ENCODE results near the gene SRGAP2C. TPM values are rescaled to one million over a fixed set of nuclear protein-coding genes. Genes with fewer than 3 reads are reported as not detected.
"Not testable (repeated sequence)": the region's sequence is repeated elsewhere in the genome, so short reads cannot be mapped to it uniquely, and the experiment has no call there.

The SRGAP2C gene
- total RNA-seq, 4 donors from 2014 or later, result 2.5 to 6.0 (median 3.5) TPM

DNA sequence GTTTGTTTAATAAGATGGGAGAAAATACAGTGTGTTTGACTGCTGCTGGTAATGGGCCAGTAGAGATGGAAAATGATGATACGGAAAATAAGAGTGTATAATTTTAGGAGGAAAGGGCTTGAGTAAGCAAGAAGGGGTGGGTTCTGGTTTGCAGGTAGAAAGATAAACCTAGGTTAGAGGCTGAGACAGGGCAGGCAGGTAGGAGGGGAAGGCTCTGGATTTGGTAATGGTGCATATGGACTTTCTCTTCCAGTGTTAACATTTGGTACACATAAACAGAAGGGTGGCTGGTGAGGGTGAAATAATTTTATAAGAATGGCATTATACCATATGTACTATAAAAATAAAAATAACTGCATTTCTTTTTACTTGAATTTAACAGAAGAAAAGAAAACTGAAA is 84.5 kb downstream of the SRGAP2C start:
- H3K36me3 ChIP-seq; H3K4me1 ChIP-seq; H3K27me3 ChIP-seq; intact Hi-C loops (cut with DNase I; ENCODE audit: low total_unique reads); DNase-seq; H3K27ac ChIP-seq; H3K9me3 ChIP-seq; H3K4me3 ChIP-seq; in situ Hi-C loops (cut with MboI; ENCODE audit: low sequenced_read_pairs in 4 of 4); ATAC-seq: not testable (repeated sequence)

DNA sequence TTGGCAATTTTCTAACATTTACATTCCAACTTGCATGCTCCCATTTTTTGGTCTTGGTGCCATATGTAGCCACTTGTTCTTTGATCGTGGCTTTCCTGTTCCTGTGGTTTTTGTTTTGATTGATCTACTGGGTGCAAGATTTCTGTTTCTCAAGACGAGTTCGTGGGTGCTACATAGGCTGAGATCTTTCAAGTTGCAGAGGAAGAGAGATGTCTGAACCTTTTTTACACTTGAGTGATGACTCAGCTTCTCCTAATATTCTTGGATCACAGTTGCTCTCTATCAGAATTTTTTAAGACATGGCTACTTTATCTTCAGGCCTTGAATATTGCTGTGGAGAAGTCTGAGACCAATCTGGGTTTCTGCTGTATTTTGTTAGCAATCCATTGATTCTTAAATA is 85.2 kb downstream of the SRGAP2C start:
- ATAC-seq; H3K36me3 ChIP-seq; H3K4me3 ChIP-seq; H3K27ac ChIP-seq; H3K27me3 ChIP-seq; H3K9me3 ChIP-seq; DNase-seq; in situ Hi-C loops (cut with MboI; ENCODE audit: low sequenced_read_pairs in 4 of 4); intact Hi-C loops (cut with DNase I; ENCODE audit: low total_unique reads); H3K4me1 ChIP-seq: not testable (repeated sequence)

DNA sequence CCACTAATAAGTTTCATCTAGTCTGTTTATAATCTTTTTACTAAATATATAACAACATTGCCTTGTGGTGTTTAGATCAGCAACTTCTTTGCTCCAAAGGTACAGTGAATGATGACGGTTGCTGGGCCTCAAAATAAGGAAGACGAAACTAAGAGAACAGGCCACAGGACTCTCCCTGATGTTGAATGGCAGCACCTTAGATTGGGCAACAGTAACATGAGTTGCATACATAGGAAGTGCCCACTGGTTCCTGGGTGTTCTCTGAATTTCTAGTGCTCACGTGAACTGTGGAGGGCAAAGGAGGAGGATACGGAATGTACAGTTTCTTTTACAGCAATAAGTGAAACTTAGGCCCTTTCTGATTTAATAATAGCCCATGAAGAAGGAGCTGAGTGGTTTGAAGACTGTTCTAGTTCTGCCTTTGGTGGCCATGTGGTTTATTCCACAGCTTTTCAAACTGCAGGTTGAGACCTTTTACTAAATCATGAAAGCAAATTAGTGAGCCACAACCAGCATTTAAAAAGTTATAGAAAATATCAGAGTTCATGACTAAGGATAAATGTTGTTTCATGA is 86.5 kb downstream of the SRGAP2C start:
- H3K4me1 ChIP-seq; H3K4me3 ChIP-seq; H3K27ac ChIP-seq; H3K36me3 ChIP-seq; DNase-seq; H3K27me3 ChIP-seq; in situ Hi-C loops (cut with MboI; ENCODE audit: low sequenced_read_pairs in 4 of 4); intact Hi-C loops (cut with DNase I; ENCODE audit: low total_unique reads); ATAC-seq; H3K9me3 ChIP-seq: not testable (repeated sequence)

DNA sequence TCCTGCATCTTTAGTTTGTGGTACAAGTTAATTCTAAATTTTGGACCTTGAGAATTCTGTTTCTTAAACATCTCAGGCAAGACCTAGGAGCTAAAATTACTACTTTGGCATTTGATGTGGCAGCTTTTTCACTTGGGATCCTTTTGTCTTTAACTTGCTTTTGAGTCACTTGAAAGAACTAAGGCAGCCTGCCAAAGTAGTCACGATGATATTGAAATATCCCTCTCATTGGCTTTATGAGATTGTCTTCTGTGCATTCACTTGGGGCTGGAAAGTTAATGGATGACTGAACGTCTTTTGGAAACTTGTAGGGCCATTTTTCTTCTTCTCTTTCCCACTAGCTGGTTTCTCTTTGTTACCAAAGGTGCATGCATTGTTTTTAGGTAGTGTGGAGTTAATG is 90.7 kb downstream of the SRGAP2C start:
- H3K36me3 ChIP-seq; intact Hi-C loops (cut with DNase I; ENCODE audit: low total_unique reads); H3K9me3 ChIP-seq; H3K27me3 ChIP-seq; H3K4me1 ChIP-seq; in situ Hi-C loops (cut with MboI; ENCODE audit: low sequenced_read_pairs in 4 of 4); H3K4me3 ChIP-seq; H3K27ac ChIP-seq; ATAC-seq; DNase-seq: not testable (repeated sequence)

DNA sequence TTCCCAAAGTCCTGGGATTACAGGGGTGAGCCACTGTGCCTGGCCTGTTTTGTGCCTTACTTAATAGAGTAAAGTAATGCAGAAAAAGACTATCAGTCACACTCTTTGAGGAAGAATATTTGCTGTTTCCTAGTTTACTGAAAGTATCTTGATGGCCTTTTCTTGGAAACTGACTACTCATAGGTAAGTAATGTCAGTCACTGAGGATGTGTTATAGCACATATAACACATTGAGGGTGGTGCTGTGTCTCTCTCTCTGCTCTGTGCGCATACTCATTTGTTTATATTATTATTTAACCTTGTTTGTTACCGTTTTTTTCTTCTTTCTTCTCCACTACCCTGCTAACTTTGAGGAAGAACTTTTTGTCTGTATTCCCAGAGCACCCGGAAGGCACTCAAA is 93.4 kb downstream of the SRGAP2C start:
- H3K9me3 ChIP-seq; H3K36me3 ChIP-seq; H3K4me1 ChIP-seq; intact Hi-C loops (cut with DNase I; ENCODE audit: low total_unique reads); in situ Hi-C loops (cut with MboI; ENCODE audit: low sequenced_read_pairs in 4 of 4); H3K27ac ChIP-seq; DNase-seq; H3K27me3 ChIP-seq; ATAC-seq; H3K4me3 ChIP-seq: not testable (repeated sequence)

DNA sequence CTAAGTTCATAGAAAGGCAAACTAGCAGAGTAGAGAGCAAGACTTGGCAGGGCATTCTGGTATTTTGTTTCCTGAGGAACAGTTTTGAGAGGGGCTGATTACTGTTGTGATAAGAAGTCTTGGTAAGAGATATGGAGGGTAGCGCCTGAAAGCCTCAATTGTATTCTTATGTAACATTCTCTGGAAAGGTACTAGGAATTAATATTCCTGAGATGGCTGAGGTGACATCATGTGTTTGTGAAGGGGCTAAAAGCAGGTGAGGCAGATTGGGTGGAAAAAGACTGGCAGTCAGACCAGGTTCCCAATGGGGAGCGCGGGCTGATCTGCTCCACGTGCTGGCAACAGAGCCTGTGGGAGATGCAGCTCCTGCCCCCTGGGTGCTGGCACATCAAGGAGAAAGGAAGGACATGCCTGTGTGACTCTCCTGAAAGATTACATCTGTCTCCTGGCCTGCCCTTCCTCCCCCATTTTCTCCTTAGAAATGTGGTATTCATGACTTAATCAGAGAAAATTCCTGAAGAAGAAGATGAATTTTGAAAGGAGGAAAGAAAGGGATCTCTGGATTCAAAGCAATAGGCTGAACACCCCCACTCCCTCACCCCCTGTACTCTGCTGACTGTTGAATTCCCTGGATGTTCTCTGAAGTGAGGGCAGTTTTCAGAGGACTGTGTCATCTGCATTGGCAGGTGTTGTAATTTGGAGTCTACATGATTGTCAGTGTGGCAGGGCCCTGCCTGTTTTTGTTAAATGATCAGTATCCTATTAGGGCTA is 94.2 kb downstream of the SRGAP2C start:
- DNase-seq; in situ Hi-C loops (cut with MboI; ENCODE audit: low sequenced_read_pairs in 4 of 4); H3K9me3 ChIP-seq; H3K36me3 ChIP-seq; H3K27me3 ChIP-seq; H3K4me3 ChIP-seq; intact Hi-C loops (cut with DNase I; ENCODE audit: low total_unique reads); H3K4me1 ChIP-seq; ATAC-seq; H3K27ac ChIP-seq: not testable (repeated sequence)

DNA sequence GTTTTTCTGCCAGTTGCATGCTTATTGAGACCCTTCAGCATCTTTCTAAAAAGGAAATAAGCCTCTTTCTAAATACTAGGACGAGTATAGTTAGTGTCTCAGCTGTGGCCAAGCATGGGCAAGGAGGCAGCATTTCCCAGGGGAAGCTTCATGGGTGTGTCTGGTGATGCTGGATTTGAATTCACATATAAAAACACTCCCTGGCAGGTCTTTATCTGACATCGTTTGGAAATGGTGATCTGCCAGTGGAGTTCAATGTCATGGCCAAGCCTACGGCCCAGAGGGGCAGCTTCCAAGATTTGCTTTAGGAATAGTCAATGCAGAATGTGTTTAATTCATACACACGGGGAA is 94.7 kb downstream of the SRGAP2C start:
- H3K27ac ChIP-seq; H3K4me1 ChIP-seq; H3K4me3 ChIP-seq; DNase-seq; H3K36me3 ChIP-seq; H3K9me3 ChIP-seq; ATAC-seq; intact Hi-C loops (cut with DNase I; ENCODE audit: low total_unique reads); in situ Hi-C loops (cut with MboI; ENCODE audit: low sequenced_read_pairs in 4 of 4); H3K27me3 ChIP-seq: not testable (repeated sequence)

DNA sequence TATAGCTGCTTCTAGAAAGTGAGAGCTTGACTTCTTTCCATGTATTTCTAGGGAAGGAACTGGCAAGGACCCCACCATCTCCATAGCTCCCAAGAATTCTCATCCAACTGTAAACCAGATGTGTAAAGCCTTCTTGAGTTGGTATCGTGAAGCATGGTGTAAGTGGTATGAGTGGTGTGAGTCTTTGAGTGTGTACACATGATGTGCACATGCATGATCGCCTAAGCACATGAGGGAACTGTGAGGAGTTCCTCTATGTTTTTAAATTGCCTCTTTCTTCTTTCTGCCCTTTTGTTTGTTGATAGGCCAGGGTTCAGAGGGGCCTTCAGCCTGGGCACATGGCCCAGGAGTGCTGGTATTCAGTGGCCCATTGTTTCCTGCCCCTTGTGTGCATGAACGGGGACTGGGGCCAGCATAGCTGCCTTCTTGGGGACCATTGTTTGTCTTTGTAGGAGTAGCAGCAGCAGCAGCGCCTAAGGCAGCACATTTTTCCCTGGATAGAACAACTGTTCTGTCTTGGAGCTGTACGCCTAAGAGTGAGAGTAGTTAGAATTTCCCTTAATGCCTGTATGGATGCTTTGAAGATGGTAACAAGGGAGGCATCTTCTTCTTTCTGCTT is 96.0 kb downstream of the SRGAP2C start:
- H3K27ac ChIP-seq; intact Hi-C loops (cut with DNase I; ENCODE audit: low total_unique reads); H3K4me3 ChIP-seq; ATAC-seq; H3K9me3 ChIP-seq; H3K4me1 ChIP-seq; DNase-seq; in situ Hi-C loops (cut with MboI; ENCODE audit: low sequenced_read_pairs in 4 of 4); H3K27me3 ChIP-seq; H3K36me3 ChIP-seq: not testable (repeated sequence)

DNA sequence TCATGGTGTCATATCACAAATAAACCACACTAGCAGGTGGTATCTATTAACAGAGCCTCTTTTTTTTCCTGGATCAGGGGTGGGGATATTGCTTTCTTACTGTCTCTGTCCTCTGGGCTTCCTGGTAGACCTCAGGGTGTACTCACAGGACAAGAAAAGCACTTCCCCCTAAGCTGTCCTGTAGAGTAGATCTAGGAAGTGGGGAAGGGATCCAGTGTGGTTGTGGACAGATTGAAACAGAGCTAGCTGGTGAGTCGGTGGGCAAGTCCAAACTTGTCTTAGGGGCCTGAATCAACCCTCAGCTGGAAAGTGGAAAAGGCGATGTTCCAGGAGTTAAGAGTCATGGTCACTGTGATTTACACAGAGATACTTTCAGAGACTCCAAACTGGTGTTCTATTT is 96.7 kb downstream of the SRGAP2C start:
- ATAC-seq, result not testable (repeated sequence)

DNA sequence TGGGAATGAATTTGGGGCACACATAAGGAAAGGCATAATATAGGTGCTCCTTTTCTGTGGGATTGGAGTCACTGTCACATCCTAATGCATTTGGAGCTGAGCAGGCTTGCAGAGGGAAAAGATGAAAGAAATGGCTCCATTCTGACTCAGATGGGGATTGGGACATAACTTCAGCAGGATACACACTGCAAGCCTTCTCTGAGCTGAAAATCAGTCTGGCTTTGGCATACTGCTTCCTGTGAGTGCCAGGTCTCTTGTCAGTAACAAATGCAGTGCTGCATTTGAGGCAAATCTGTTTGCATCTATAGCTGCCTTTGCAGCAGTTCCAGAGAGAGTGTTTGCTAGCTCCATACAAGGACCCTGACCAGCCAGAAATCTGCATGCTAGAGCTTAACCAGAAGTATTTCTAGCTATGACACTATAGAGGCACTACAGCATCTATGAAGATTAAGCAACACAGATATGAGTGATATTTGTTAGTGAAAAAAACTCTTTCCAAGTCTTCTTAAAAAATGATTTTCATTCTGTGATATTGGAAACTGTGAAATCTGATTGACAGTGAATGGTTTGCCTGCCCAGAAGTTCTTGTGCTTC is 98.9 kb downstream of the SRGAP2C start:
- in situ Hi-C loops (cut with MboI; ENCODE audit: low sequenced_read_pairs in 4 of 4); intact Hi-C loops (cut with DNase I; ENCODE audit: low total_unique reads); ATAC-seq: not testable (repeated sequence)

More for the DNA sequence above, 96.7 kb downstream of the SRGAP2C start:
- H3K27me3 ChIP-seq; H3K9me3 ChIP-seq; DNase-seq; intact Hi-C loops (cut with DNase I; ENCODE audit: low total_unique reads); H3K4me1 ChIP-seq; H3K4me3 ChIP-seq; H3K27ac ChIP-seq; H3K36me3 ChIP-seq; in situ Hi-C loops (cut with MboI; ENCODE audit: low sequenced_read_pairs in 4 of 4): not testable (repeated sequence)

DNA sequence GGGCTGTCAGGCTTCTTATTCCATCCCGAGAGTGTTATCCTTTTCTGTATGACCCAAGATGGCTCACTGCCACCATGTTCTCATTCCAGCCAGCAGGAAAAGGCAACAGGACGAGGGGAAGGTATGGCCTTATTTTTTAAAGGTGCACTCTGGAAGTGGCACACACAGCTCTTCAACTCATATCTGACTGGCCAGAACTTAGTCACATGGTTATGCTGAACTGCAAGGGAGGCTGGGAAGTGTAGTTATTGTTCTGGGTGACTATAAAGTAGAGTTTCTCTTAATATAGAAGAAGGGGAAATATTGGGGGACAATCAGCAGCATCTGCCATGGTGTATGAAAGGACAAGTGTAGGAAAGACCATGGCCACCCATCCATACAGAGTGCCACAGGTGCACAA is 107.8 kb downstream of the SRGAP2C start:
- DNase-seq; ATAC-seq; H3K4me3 ChIP-seq; H3K27me3 ChIP-seq; H3K4me1 ChIP-seq; H3K9me3 ChIP-seq; H3K27ac ChIP-seq; H3K36me3 ChIP-seq; intact Hi-C loops (cut with DNase I; ENCODE audit: low total_unique reads); in situ Hi-C loops (cut with MboI; ENCODE audit: low sequenced_read_pairs in 4 of 4): not testable (repeated sequence)

More for the DNA sequence above, 98.9 kb downstream of the SRGAP2C start:
- not testable (repeated sequence) for H3K9me3 ChIP-seq, H3K36me3 ChIP-seq, H3K4me3 ChIP-seq, H3K4me1 ChIP-seq, H3K27me3 ChIP-seq, H3K27ac ChIP-seq, DNase-seq

Measured in gastrocnemius medialis (tissue), 4 donors.